Measurements from ENCODE around the gene SHISA6.

The SHISA6 gene

GRCh38 chr17:11241611-11242226, 706 bp downstream of the SHISA6 start:
- no peak overlapping the region for H2AFZ ChIP-seq (ENCODE audit: low read depth)
- no peaks in the 10 kb centered on the region for H4K20me1 ChIP-seq (ENCODE audit: insufficient read depth)
- no peaks in the 10 kb centered on the region for H3K27me3 ChIP-seq (ENCODE audit: insufficient read depth, low read depth)
- TF ChIP-seq, protein P1, sequence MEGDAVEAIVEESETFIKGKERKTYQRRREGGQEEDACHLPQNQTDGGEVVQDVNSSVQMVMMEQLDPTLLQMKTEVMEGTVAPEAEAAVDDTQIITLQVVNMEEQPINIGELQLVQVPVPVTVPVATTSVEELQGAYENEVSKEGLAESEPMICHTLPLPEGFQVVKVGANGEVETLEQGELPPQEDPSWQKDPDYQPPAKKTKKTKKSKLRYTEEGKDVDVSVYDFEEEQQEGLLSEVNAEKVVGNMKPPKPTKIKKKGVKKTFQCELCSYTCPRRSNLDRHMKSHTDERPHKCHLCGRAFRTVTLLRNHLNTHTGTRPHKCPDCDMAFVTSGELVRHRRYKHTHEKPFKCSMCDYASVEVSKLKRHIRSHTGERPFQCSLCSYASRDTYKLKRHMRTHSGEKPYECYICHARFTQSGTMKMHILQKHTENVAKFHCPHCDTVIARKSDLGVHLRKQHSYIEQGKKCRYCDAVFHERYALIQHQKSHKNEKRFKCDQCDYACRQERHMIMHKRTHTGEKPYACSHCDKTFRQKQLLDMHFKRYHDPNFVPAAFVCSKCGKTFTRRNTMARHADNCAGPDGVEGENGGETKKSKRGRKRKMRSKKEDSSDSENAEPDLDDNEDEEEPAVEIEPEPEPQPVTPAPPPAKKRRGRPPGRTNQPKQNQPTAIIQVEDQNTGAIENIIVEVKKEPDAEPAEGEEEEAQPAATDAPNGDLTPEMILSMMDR (conservative IDR thresholded peaks at IDR 0.05; ENCODE audit: low read depth, low read length): no peak
- no peak overlapping the region for H3K4me2 ChIP-seq
- H3K27ac ChIP-seq: no peak overlapping the region
- no peaks in the 10 kb centered on the region for H3K79me2 ChIP-seq (ENCODE audit: insufficient read depth, low read depth)
- H3K4me3 ChIP-seq (IDR thresholded peaks at IDR 0.05; ENCODE audit: insufficient read depth, low read depth, low read length): no peak overlapping the region
- no peak overlapping the region for H3K9ac ChIP-seq
- H3K36me3 ChIP-seq (ENCODE audit: insufficient read depth): no peaks in the 10 kb centered on the region
- no peaks in the 10 kb centered on the region for H3K4me1 ChIP-seq (ENCODE audit: low read depth, poor library complexity, severe bottlenecking)

DNA sequence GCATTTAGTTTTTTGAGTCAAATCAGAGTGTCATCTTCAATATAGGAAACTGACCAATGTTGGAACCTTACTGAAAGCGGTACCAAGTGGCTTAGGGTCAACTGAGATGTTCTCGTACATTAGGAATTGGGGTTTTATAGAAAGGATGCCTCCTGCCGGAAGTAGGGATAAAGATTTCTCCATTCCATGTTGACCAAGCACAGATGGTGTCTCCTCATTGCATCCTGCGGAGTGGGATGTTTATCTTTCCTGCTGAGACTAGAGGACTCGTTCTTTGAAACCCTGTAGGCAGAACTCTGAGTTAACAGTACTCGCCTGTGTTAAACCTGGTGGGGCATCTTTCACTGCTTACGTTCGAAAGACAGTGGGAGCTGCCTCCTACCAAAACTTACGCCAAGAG, 1.4 kb downstream of the SHISA6 start:
- Histone ChIP-seq H2AFZ (ENCODE audit: low read depth) (no peak overlapping the region), H3K9ac (no peak overlapping the region), H3K4me2 (no peak overlapping the region), H3K4me1 (ENCODE audit: low read depth, poor library complexity, severe bottlenecking) (no peaks in the 10 kb centered on the region), H3K27ac (no peak overlapping the region), H4K20me1 (ENCODE audit: insufficient read depth) (no peaks in the 10 kb centered on the region), H3K36me3 (ENCODE audit: insufficient read depth) (no peaks in the 10 kb centered on the region), H3K27me3 (ENCODE audit: insufficient read depth, low read depth) (no peaks in the 10 kb centered on the region), H3K4me3 (IDR thresholded peaks at IDR 0.05; ENCODE audit: insufficient read depth, low read depth, low read length) (no peak overlapping the region), H3K79me2 (ENCODE audit: insufficient read depth, low read depth) (no peaks in the 10 kb centered on the region)
- TF ChIP-seq, protein P1 (conservative IDR thresholded peaks at IDR 0.05; ENCODE audit: low read depth, low read length): no peak

GRCh38 chr17:11244776-11245175, 3.8 kb downstream of the SHISA6 start:
- no peaks in the 10 kb centered on the region for H4K20me1 ChIP-seq (ENCODE audit: insufficient read depth)
- H3K36me3 ChIP-seq (ENCODE audit: insufficient read depth): no peaks in the 10 kb centered on the region
- TF ChIP-seq, protein P1 (conservative IDR thresholded peaks at IDR 0.05; ENCODE audit: low read depth, low read length): no peak
- H3K27me3 ChIP-seq (ENCODE audit: insufficient read depth, low read depth): no peaks in the 10 kb centered on the region
- no peak overlapping the region for H2AFZ ChIP-seq (ENCODE audit: low read depth)
- H3K4me2 ChIP-seq: no peak overlapping the region
- no peak overlapping the region for H3K4me3 ChIP-seq (IDR thresholded peaks at IDR 0.05; ENCODE audit: insufficient read depth, low read depth, low read length)
- no peaks in the 10 kb centered on the region for H3K79me2 ChIP-seq (ENCODE audit: insufficient read depth, low read depth)
- no peaks in the 10 kb centered on the region for H3K4me1 ChIP-seq (ENCODE audit: low read depth, poor library complexity, severe bottlenecking)
- no peak overlapping the region for H3K27ac ChIP-seq
- no peak overlapping the region for H3K9ac ChIP-seq

GRCh38 chr17:11245187-11245586, 4.2 kb downstream of the SHISA6 start:
- Histone ChIP-seq H3K27ac (no peak overlapping the region), H3K9ac (no peak overlapping the region), H2AFZ (ENCODE audit: low read depth) (no peak overlapping the region), H3K4me2 (no peak overlapping the region), H3K4me1 (ENCODE audit: low read depth, poor library complexity, severe bottlenecking) (no peaks in the 10 kb centered on the region), H3K79me2 (ENCODE audit: insufficient read depth, low read depth) (no peaks in the 10 kb centered on the region), H3K27me3 (ENCODE audit: insufficient read depth, low read depth) (no peaks in the 10 kb centered on the region), H4K20me1 (ENCODE audit: insufficient read depth) (no peaks in the 10 kb centered on the region), H3K4me3 (IDR thresholded peaks at IDR 0.05; ENCODE audit: insufficient read depth, low read depth, low read length) (no peak overlapping the region), H3K36me3 (ENCODE audit: insufficient read depth) (no peaks in the 10 kb centered on the region)
- TF ChIP-seq, protein P1 (conservative IDR thresholded peaks at IDR 0.05; ENCODE audit: low read depth, low read length): no peak
